DMS114 treated with DMSO at 0.1 percent for 48 hours (cell line): ENCODE measurements around the gene CHST15.

Source experiments
- DNase-seq: peaks from one replicate; lab custom pipeline; 2025; ENCODE audit not compliant: unreplicated experiment; lab: John Stamatoyannopoulos, UW

CHST15 gene

DNA sequence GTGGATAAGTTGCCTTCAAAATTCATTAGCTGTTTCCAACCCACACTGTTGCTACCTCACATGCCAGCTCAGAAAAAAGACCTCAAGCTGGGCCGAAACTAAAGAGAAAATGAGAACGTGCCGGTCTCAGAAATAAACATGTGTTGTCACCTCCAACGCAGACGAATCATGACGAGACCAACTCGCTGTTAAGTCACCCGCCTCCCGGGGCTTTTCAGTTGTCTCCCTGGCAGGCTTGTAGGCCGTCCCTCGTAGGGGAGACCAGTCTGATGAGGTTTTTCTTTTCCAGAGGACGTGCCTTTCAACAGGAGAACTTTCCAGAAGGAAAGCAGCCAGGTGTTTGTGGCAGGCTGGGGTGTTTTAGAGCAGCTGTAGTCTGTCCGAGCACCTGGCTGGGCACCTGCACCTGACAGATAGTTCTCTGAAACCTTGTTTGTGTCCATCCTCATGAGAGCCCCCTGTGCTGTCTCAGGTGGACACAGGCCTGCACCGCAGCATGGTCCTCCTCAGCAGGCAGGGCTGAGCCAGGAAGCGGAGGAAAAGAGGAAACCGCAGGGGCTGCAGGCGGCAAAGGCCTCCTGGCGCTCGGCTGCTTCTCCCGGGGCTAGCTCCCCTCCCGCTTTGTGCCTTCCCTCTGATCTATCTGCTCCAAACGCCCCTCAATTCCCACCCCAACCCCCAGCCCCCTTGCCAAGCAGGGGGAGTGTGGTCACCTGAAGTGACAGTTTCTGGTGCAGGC, 78.8 kb downstream of the CHST15 start:
- no peak for DNase-seq

GRCh38 chr10:124013916-124014315, 79.5 kb downstream of the CHST15 start:
- DNase-seq: no peak

DNA sequence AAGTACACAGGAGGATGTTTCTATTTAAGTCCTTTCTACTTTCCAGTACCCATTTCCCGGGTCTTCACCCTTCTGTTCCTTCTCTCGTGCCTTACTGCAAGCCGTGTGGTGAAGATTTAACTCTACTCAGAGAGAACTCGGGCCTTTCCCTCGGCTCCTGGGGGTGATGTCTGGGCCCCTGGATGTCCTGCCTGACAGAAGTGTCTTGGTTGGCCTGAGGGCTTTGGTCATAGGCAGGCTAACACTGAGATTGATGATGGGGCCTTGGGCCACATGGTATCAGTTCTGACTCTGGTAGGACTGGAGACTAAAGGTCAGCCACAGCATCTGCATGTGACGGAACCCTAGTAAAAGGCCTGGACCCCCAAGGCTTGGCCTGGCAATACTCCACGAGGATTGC, 80.4 kb downstream of the CHST15 start:
- DNase-seq: no peak

DNA sequence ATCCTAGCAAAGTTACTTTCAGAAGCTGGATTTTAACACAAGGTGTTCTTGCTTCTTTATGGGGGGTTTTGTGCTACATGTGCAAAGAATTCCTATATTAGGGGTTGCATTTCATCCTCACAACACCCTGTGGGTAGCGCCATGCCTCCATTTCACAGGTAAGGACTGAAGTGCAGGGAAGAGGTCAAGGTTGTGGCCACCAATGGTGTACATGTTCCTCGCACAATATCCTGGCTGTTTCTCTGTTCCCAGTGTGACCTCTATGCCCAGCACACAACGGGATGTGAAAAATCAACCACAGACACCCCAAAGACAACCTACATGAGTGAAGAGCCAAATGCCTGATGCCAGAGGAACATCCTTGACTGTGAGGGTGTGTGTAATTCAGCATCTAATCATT, 80.8 kb downstream of the CHST15 start:
- DNase-seq: no peak

DNA sequence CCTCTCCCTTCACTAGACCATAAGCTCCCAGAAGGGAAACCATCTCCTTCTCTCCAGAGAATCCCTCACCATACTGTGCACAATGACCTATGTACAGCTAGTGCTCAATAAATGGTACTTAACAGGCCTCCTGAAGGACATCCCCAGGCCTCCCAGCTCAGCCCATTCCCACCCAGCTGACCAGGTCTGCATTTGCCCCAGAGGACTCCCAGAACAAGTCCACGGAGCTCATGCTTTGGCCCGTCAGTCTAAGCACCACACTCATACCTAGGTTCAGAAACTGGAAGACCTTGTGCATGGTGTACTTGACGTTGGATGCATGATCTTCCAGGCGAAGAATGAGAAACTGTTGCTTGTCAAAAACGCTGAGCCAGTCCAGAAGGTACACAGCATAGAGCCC, 81.3 kb downstream of the CHST15 start:
- DNase-seq: no peak

- no peak for DNase-seq
These were observed 81.9 kb downstream of the CHST15 start for GRCh38 chr10:124011464-124011863.

DNA sequence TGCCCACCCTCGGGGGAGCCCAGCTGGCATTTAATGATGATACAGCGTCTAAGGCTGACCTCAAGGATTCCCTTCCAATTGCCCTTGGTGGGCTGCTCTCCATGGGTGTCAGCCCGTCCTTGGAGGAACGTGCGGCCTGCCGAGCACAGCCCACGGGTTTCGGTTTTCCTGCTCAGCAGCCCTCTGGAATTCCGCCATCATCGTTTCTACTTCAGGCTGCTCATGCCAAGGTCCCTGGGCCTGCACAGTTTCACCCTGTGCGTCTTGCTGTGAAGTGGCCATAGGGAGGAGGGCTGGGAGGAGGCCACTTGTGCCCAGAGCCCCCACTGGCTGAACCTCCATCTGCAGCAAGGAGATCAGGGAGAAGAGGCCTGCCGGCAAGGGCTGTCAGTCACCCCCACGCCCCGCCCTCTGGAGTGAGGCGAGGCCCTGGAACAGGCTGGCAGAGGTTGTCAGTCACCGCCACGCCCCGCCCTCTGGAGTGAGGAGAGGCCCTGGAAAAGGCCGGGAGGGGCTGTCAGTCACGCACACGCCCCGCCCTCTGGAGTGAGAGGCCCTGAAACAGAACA, 82.8 kb downstream of the CHST15 start:
- DNase-seq: no peak

DNA sequence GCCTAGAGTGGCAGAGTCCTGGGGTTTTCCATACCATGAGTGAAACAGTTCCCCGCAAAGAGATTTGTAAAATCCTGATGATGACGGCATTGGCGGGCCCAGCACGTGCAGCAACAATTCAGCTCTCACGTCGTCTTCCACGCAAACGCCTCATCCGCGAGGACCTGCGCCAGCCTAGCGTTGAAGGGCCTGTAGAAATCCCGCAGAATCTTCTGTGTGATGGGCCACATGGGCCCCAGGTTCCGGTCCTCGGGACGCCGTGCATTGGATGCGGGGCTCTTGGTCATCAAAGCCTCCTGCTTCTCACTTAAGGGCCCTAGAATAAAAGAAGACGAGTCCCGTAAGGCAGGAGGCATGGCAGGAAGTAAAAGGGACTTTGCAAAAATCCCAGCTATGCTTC, 83.4 kb downstream of the CHST15 start:
- no peak for DNase-seq

DNA sequence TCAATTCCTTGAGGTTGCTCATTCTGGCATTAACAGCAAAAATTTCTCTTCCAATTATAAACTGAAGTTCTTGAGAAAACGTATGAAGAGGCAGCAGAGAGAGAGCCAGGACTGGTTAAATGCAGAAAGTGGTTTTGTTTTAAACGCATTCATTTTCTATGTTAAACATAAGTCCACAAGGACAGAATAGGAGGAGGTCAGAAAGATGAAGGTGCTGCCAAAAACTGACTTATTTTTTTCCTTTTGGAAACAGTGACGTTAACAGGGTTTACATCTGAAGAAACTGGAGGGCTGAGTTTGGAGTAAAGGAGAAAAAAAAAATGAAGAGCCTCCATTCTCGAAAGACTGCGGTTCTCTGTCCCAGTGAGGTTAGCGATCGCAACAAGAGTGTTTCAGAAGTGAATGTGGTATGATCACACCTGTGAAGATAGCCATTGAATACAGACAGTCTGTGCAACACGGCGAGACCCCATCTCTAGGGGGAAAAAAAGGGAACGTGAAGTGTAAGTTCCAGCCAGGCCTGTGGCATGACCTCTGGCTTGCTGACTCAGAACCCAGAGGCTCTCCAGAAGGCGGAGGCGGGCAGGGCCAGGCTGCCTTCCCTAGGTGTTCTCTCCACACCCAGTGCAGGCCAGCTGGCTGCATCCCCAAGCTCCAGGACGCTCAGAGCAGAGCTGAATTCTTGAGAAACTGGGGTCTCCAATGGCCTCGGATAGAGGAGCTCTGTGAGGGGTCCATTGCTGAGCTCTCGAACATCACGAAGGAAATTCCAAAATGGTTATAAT, 84.0 kb downstream of the CHST15 start:
- no peak for DNase-seq

GRCh38 chr10:124008681-124009080, 84.7 kb downstream of the CHST15 start:
- DNase-seq: no peak

GRCh38 chr10:124008187-124008586, 85.2 kb downstream of the CHST15 start:
- no peak for DNase-seq

DNA sequence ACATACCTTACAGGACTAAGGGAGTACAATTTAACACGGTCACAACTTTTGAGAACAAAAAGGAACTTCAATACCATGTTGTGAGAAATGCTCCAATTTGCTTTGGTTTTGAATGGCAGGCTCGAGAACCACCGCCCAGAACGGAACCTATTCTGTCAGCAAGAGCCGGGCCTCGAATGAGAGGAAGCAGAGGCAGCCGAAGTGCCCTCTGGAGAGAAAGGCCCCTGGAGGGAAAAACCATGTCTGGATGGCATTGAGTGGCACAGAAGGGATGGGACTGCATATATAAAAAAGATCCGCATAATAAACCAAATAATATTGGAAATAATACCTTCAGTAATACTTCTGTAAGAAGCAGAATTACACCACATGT, 85.6 kb downstream of the CHST15 start:
- DNase-seq: no peak

GRCh38 chr10:124007102-124007772, 86.2 kb downstream of the CHST15 start:
- DNase-seq: no peak

- DNase-seq: no peak
These were observed 86.9 kb downstream of the CHST15 start for GRCh38 chr10:124006526-124006925.

GRCh38 chr10:124005991-124006392, 87.4 kb downstream of the CHST15 start:
- DNase-seq: no peak

- DNase-seq: no peak
These were observed 88.3 kb downstream of the CHST15 start for GRCh38 chr10:124005091-124005490.

GRCh38 chr10:124004663-124005004, 88.8 kb downstream of the CHST15 start:
- no peak for DNase-seq

GRCh38 chr10:124003871-124004662, 89.3 kb downstream of the CHST15 start:
- DNase-seq: no peak

GRCh38 chr10:124003481-124003870, 89.9 kb downstream of the CHST15 start:
- no peak for DNase-seq

GRCh38 chr10:124003070-124003419, 90.4 kb downstream of the CHST15 start:
- no peak for DNase-seq

DNA sequence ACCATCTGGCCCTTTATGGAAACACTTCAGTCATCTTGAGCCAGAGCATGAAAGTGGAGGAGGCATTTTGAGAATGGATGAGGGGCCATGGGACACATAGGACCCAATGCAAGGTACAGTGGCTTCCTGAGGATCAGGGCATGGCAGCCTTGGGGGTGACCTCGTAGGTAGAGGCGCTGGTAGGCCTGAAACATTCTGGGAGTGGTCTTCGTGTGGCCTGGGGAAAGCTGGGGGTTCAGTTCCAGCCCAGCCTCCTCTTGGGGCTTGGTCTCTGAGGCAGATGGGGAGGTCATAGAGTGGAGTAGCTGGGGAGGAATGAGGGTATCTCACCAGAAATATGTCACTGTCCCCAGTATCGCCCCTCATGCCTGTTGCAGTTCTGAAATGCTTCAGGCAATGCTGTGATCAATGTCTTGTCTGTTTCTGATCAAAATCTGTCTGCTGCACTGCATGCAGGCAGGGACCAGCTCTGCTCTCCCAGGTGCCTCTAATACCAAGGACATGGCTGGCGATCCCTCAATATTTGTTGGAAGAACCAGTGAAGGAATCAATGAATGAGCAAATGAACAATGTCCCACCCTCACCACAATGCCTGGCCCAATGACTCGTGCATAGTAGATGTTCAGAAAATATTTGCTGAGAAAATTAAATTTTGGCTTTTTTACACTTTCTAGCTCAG, 90.9 kb downstream of the CHST15 start:
- DNase-seq: no peak
